Uterus (tissue), 2 donors: ENCODE measurements around the gene SRPK2.

Experiments used
- POLR2A ChIP-seq, 2 donors: fragments of 450-650 bp; IDR thresholded peaks; one replicate each; pipeline ENCODE4 v1.6.1; 2016; ENCODE audit warnings: antibody characterized with exemption in 2 of 2, mild to moderate bottlenecking in 1 of 2, moderate library complexity in 1 of 2
- TF ChIP-seq, protein P1 (sequence below), 4 experiments: fragments of 200-600 bp in 2 of 4; fragments of 450-650 bp in 2 of 4; sonication (generic) in 2 of 4; IDR thresholded peaks; one replicate each; pipeline ENCODE4 v1.5.1; 2016 to 2019; ENCODE audit warnings: antibody characterized with exemption in 4 of 4, mild to moderate bottlenecking in 2 of 4, moderate library complexity in 1 of 4

DNA sequence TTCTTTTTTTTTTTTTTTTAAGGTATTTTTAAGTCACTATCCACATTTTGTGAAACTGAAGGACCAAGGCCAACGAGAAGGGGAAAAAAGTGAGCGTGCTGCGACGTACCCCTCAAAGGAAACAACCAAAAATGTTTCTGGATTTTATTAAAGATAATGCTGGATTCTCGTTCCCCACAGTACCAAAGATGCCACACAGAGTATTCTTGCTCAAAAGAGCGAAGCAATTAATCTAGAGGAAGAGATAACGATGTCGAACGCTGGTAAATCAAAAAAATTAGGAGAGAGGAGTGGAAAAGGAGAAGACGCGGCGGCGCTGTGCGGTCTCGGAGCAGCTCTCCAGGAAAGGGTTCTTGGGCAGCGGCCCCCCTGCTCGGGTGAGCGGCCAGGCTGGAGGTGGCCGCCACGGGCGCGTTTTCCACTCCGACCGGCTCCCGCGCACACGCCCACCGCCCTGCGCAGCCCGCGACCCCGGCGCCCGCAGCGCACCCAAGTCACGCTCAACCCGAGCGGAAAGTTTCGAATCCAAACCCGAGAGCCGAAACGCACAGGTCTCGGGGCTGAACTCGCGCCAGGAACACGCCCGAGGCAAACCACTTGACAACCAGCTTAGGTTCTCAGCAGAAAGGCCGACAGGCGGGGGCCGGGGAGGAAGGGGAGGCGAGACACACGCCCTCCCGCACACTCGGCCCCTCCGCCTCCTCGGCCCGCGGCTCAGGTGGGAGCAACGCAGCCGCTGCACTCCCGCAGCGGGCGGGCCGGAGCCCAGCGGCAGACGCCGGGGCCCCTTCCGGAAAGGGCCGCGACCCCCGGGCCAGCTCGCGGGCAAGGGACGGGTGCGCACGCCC, 989 bp downstream of the SRPK2 start:
- TF ChIP-seq, protein P1, sequence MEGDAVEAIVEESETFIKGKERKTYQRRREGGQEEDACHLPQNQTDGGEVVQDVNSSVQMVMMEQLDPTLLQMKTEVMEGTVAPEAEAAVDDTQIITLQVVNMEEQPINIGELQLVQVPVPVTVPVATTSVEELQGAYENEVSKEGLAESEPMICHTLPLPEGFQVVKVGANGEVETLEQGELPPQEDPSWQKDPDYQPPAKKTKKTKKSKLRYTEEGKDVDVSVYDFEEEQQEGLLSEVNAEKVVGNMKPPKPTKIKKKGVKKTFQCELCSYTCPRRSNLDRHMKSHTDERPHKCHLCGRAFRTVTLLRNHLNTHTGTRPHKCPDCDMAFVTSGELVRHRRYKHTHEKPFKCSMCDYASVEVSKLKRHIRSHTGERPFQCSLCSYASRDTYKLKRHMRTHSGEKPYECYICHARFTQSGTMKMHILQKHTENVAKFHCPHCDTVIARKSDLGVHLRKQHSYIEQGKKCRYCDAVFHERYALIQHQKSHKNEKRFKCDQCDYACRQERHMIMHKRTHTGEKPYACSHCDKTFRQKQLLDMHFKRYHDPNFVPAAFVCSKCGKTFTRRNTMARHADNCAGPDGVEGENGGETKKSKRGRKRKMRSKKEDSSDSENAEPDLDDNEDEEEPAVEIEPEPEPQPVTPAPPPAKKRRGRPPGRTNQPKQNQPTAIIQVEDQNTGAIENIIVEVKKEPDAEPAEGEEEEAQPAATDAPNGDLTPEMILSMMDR (IDR thresholded peaks at IDR 0.05) = no peak
- no peak for TF ChIP-seq POLR2A (IDR thresholded peaks at IDR 0.05)
